Uterus (tissue), 4 donors: ENCODE measurements around the gene MRPL34. TPM values are rescaled to one million over a fixed set of nuclear protein-coding genes. Genes with fewer than 3 reads are reported as not detected.

Experiments
- DNase-seq, 2 donors: peaks; one replicate each; pipeline ENCODE4 v3.0.0-alpha.2; 2019 to 2020
- H3K27ac ChIP-seq, 2 donors: fragments of 200-600 bp; sonication (generic); 1 replicate in 1 of 2; 2 replicates in 1 of 2; pipeline ENCODE4 v1.5.1; 2016 to 2018
- H3K27me3 ChIP-seq, 2 donors: fragments of 200-600 bp; sonication (generic); one replicate each; pipeline ENCODE4 v1.5.1; 2018 to 2019; ENCODE audit warnings: control low read depth in 1 of 2
- H3K36me3 ChIP-seq, 2 donors: fragments of 200-600 bp; sonication (generic); one replicate each; pipeline ENCODE4 v1.5.1; 2019; ENCODE audit warnings: control low read depth in 1 of 2
- H3K4me1 ChIP-seq, 2 donors: fragments of 200-600 bp; sonication (generic); one replicate each; pipeline ENCODE4 v1.5.1; 2018 to 2019; ENCODE audit warnings: control low read depth in 1 of 2
- H3K4me3 ChIP-seq, 2 donors: fragments of 200-600 bp; sonication (generic); 1 replicate in 1 of 2; 2 replicates in 1 of 2; pipeline ENCODE4 v1.5.1; 2018 to 2019; ENCODE audit warnings: mild to moderate bottlenecking in 1 of 2
- H3K9me3 ChIP-seq, 2 donors: fragments of 200-600 bp; sonication (generic); one replicate each; pipeline ENCODE4 v1.5.1; 2019; ENCODE audit warnings: control low read depth in 1 of 2
- POLR2A ChIP-seq, 2 donors: fragments of 450-650 bp; IDR thresholded peaks; one replicate each; pipeline ENCODE4 v1.6.1; 2016; ENCODE audit warnings: antibody characterized with exemption in 2 of 2, mild to moderate bottlenecking in 1 of 2, moderate library complexity in 1 of 2
- intact Hi-C: fragments of 100-400 bp; cut with DNase I; formaldehyde crosslinking; loops from one replicate; pipeline ENCODE4 v1.15.1; 2023; ENCODE audit warnings: low total_unique reads
- total RNA-seq, 4 donors: library from RNA; depleted of rRNA in 3 of 4; stranded (reverse); fragments of >200 nt in 3 of 4; gene quantifications; one replicate each; pipeline versions ENCODE4 v1.1.0 to v1.2.4, GENCODE V29; 2014 to 2023
- TF ChIP-seq, protein P1 (sequence below), 4 experiments: fragments of 200-600 bp in 2 of 4; fragments of 450-650 bp in 2 of 4; sonication (generic) in 2 of 4; IDR thresholded peaks; one replicate each; pipeline ENCODE4 v1.5.1; 2016 to 2019; ENCODE audit warnings: antibody characterized with exemption in 4 of 4, mild to moderate bottlenecking in 2 of 4, moderate library complexity in 1 of 4
- donor health status: DM: yes; HTN: yes; CAD: no.

The MRPL34 gene
- total RNA-seq, 4 donors from 2014 or later: 30.9 to 289 (median 97.2) TPM

DNA sequence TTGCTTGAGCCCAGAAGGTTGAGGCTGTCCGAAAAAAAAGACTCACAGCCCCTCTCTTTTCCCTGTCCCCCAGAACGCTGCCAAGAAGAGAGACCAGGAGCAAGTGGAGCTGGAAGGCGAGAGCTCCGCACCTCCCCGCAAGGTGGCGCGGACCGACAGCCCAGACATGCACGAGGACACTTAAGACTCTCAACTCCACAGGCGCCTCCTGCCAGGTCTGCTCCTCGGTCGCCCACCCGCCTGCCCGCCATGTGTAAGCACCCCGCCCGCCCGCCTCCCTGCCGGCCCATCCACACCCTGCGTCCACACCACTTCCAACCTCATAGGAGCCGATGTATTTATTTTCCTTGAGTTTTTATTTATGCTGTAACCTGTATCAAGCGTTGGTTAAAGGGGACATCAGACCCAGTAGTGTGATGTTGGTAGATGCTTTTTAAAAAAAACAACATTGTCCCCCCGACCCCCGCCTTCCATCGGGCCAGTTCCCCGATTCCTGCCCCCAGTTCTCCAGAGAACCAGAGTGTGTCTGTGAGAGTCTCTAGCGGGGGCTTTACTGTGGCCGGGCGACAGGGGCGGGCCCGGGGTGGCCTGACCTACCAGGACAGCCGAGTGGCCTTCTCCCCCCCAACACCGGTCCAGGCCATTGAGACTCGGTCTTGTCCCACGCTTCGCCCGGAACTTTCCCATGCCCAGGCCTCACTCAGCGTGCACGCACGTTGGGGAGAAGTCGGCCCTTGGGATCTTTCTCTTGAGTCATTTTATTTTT lies 14.0 kb downstream of the MRPL34 start:
- Histone ChIP-seq H3K4me1 (peaks cover 0 to 8% of the 10 kb centered on the region in 2 donors), H3K9me3 (no peaks in the 10 kb centered on the region), H3K36me3 (no peaks in the 10 kb centered on the region), H3K27ac (no peak overlapping the region), H3K27me3 (no peaks in the 10 kb centered on the region), H3K4me3 (no peak overlapping the region)
- DNase-seq: no peak
- intact Hi-C loops: no loop called here
- TF ChIP-seq POLR2A (IDR thresholded peaks at IDR 0.05): no peak
- TF ChIP-seq, protein P1, sequence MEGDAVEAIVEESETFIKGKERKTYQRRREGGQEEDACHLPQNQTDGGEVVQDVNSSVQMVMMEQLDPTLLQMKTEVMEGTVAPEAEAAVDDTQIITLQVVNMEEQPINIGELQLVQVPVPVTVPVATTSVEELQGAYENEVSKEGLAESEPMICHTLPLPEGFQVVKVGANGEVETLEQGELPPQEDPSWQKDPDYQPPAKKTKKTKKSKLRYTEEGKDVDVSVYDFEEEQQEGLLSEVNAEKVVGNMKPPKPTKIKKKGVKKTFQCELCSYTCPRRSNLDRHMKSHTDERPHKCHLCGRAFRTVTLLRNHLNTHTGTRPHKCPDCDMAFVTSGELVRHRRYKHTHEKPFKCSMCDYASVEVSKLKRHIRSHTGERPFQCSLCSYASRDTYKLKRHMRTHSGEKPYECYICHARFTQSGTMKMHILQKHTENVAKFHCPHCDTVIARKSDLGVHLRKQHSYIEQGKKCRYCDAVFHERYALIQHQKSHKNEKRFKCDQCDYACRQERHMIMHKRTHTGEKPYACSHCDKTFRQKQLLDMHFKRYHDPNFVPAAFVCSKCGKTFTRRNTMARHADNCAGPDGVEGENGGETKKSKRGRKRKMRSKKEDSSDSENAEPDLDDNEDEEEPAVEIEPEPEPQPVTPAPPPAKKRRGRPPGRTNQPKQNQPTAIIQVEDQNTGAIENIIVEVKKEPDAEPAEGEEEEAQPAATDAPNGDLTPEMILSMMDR (IDR thresholded peaks at IDR 0.05): no peak

- Histone ChIP-seq H3K27ac (no peak overlapping the region), H3K4me3 (no peak overlapping the region), H3K27me3 (no peaks in the 10 kb centered on the region), H3K9me3 (no peaks in the 10 kb centered on the region), H3K4me1 (peaks cover 0 to 8% of the 10 kb centered on the region in 2 donors), H3K36me3 (no peaks in the 10 kb centered on the region)
- intact Hi-C loops: no loop called here
- no peak for DNase-seq
- no peak for TF ChIP-seq POLR2A (IDR thresholded peaks at IDR 0.05)
- TF ChIP-seq, protein P1 (IDR thresholded peaks at IDR 0.05): no peak
Measured at GRCh38 chr19:17320435-17320834, 14.8 kb downstream of the MRPL34 start.

DNA sequence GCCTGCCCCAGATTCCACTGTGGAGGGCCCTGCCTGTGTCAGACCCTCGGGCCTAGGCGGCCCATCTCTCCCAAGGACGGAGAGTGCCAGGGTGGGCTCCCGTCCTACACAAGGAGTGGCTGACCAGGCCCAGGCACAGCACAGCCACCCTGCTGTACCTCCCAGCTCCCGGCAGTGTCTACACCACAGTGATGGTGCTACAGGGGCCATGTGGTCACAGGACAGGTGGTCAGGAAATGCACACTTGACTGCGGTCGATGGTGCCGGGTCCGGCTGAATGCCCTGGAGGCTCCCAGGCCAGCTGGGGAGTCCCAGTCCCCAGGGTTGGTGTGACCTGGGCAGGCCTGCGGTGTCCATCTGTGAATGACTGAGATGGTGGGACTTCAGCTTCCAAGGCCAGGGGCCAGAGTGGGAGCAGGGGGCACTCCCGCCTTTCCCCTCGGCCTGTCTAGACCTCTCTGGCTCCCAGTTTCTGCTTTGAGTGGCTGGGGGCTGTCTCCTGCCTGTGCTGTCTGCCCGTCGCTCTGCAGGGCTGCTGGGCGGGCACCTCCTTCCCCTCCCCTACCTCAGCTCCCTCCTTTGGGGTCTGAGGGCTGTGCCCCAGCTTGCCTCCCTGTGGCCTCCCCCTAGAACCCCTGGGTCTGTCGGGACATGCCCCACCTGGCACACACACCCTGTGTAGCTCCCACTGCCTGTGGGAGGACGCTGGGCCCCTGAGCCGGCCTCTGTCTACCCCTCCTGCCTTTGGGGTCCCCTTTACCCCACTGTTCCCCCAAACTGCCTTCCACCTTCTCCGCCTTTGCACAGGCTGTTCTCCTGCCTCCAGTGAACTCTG lies 16.2 kb downstream of the MRPL34 start:
- Histone ChIP-seq H3K36me3 (no peaks in the 10 kb centered on the region), H3K27ac (no peak overlapping the region), H3K27me3 (no peaks in the 10 kb centered on the region)

GRCh38 chr19:17322854-17323253 lies 17.2 kb downstream of the MRPL34 start:
- no peaks in the 10 kb centered on the region for H3K27me3 ChIP-seq
- no peaks in the 10 kb centered on the region for H3K9me3 ChIP-seq
- intact Hi-C loops: no loop called here
- peak in 1 of 2 donors; percentile 24 for DNase-seq
- no peaks in the 10 kb centered on the region for H3K36me3 ChIP-seq
- H3K4me3 ChIP-seq: no peak overlapping the region
- H3K4me1 ChIP-seq: peaks cover 0 to 8% of the 10 kb centered on the region in 2 donors
- H3K27ac ChIP-seq: no peak overlapping the region
- no peak for TF ChIP-seq POLR2A (IDR thresholded peaks at IDR 0.05)
- TF ChIP-seq, protein P1 (IDR thresholded peaks at IDR 0.05): no peak

More for the DNA sequence above, 16.2 kb downstream of the MRPL34 start:
- peaks cover 0 to 8% of the 10 kb centered on the region in 2 donors for H3K4me1 ChIP-seq
- intact Hi-C loops: no loop called here
- no peak for TF ChIP-seq POLR2A (IDR thresholded peaks at IDR 0.05)
- TF ChIP-seq, protein P1 (IDR thresholded peaks at IDR 0.05): no peak
- no peak for DNase-seq
- H3K4me3 ChIP-seq: no peak overlapping the region
- H3K9me3 ChIP-seq: no peaks in the 10 kb centered on the region
